Measurements from ENCODE around the gene ATRN.
"Not testable (repeated sequence)": the region's sequence is repeated elsewhere in the genome, so short reads cannot be mapped to it uniquely, and the experiment has no call there.

Gene ATRN

DNA sequence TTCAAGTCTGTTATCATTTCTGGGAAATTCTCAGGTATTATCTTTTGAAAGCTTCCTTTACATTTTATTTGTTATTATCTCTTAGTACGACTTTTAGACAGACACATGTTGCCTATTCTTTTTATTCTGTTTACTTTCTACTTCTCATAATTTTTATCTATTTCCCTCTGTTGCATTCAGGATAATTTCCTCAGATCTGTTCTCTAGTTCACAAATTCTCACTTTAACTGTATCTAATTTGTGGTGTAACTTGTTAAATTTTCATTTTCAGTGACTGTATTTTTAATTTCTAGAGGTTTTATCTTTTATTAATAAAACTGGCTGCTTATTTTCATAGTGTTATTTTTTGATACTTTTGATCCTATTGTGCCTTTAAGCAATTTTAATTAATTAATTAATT, 16.0 kb downstream of the ATRN start:
- Histone ChIP-seq H3K27me3 (ENCODE audit: control insufficient read depth in 1 of 2, insufficient read depth in 2 of 2, low read length in 2 of 2) (no peaks in the 10 kb centered on the region), H3K36me3 (ENCODE audit: insufficient read depth, low read length) (peaks cover 8% of the 10 kb centered on the region), H3K4me1 (ENCODE audit: insufficient read depth, low read length) (no peaks in the 10 kb centered on the region), H3K9me3 (ENCODE audit: low read length) (no peaks in the 10 kb centered on the region), H3K4me3 (ENCODE audit: low read depth in 1 of 2, low read length in 2 of 2) (no peak overlapping the region), H3K27ac (ENCODE audit: low read depth, low read length) (no peak overlapping the region), H3K9ac (ENCODE audit: low read length) (no peak overlapping the region)

DNA sequence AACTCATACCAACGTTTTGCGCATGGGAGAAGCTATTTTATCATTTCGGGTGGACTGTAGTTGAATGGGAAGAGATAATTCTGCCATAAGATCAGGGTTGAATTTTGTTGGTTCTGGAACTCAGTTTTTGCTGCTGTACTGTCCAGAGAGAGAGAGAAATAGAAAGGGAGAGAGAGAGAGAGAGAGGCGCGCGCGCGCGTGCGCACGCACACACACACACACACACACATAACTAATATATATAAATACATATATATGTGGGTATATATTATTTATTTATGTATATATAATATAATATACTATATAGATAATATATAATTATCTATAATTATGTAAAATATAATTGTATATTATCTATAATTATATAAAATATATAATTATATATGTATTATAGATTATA, 21.9 kb downstream of the ATRN start:
- Histone ChIP-seq H3K27ac (ENCODE audit: low read depth, low read length) (no peak overlapping the region), H3K36me3 (ENCODE audit: insufficient read depth, low read length) (peaks cover 8% of the 10 kb centered on the region), H3K9ac (ENCODE audit: low read length) (no peak overlapping the region), H3K27me3 (ENCODE audit: control insufficient read depth in 1 of 2, insufficient read depth in 2 of 2, low read length in 2 of 2) (no peaks in the 10 kb centered on the region), H3K9me3 (ENCODE audit: low read length) (no peaks in the 10 kb centered on the region), H3K4me3 (ENCODE audit: low read depth in 1 of 2, low read length in 2 of 2) (no peak overlapping the region), H3K4me1 (ENCODE audit: insufficient read depth, low read length) (peaks cover 5% of the 10 kb centered on the region)

DNA sequence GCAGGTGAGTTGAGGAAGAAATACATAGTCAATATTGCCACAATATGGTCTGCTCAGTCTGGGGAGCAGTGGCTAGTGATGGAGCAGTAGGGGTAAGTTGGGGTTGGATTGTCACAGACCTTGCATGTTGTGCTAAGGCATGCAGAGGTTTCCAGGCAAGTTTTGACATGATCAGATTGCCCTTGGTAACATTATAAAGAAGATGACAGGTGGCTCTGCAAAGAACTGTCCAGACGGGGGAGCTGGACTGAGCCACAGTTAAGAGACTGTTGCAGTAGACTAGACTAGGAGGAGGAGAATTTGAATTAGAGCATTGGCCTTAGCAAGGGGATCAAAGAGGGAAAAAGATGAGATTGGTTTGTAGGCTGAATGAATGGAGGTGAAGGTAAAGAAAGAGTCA, 23.4 kb downstream of the ATRN start:
- no peaks in the 10 kb centered on the region for H3K27me3 ChIP-seq (ENCODE audit: control insufficient read depth in 1 of 2, insufficient read depth in 2 of 2, low read length in 2 of 2)
- no peak overlapping the region for H3K9ac ChIP-seq (ENCODE audit: low read length)
- H3K4me3 ChIP-seq (ENCODE audit: low read depth in 1 of 2, low read length in 2 of 2) = no peak overlapping the region
- H3K36me3 ChIP-seq (ENCODE audit: insufficient read depth, low read length) = peaks cover 7% of the 10 kb centered on the region
- H3K4me1 ChIP-seq (ENCODE audit: insufficient read depth, low read length) = peaks cover 5% of the 10 kb centered on the region
- no peaks in the 10 kb centered on the region for H3K9me3 ChIP-seq (ENCODE audit: low read length)
- no peak overlapping the region for H3K27ac ChIP-seq (ENCODE audit: low read depth, low read length)

DNA sequence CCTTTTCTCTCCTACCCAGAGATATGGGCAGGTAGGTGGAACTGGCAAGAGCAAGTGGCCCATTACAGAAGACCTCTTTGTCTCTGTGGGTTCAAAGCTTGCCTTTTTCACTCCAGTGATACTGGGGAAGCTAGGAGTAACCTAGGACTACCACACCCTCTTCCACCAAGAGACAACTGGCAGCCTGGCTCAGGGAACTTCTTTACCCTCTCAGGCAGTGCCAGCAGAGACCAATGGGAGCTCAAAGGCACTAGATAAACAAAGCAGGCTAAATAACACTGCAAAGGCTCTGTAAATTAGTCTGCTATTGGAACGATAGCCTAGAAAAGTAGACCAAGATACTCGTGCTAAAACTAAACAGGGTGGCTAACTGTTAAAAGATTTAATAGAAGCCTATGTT, 32.1 kb downstream of the ATRN start:
- Histone ChIP-seq H3K4me1 (ENCODE audit: insufficient read depth, low read length) (no peaks in the 10 kb centered on the region), H3K9me3 (ENCODE audit: low read length) (no peaks in the 10 kb centered on the region), H3K27me3 (ENCODE audit: control insufficient read depth in 1 of 2, insufficient read depth in 2 of 2, low read length in 2 of 2) (no peaks in the 10 kb centered on the region), H3K27ac (ENCODE audit: low read depth, low read length) (no peak overlapping the region), H3K9ac (ENCODE audit: low read length) (no peak overlapping the region), H3K4me3 (ENCODE audit: low read depth in 1 of 2, low read length in 2 of 2) (no peak overlapping the region), H3K36me3 (ENCODE audit: insufficient read depth, low read length) (no peaks in the 10 kb centered on the region)

DNA sequence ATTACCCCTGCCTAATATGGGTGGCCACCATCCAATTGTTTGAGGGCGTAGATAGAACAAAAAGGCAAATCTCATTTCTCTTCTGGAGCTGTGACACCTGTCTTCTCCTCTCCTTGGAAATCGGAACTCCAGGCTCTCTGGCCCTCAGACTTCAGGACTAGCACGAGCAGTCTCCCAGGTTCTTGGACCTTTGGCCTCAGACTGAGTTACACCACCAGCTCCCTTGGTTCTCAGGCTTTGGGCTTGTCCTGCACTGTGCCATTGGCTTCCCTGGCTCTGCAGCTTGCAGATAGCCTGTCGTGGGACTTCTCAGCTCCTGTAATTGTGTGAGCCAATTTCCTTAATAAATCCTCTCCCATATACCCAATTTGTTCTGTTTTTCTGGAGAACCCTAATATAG, 34.3 kb downstream of the ATRN start:
- Histone ChIP-seq H3K36me3 (ENCODE audit: insufficient read depth, low read length) (no peaks in the 10 kb centered on the region), H3K4me3 (ENCODE audit: low read depth in 1 of 2, low read length in 2 of 2) (no peak overlapping the region), H3K9ac (ENCODE audit: low read length) (no peak overlapping the region), H3K4me1 (ENCODE audit: insufficient read depth, low read length) (no peaks in the 10 kb centered on the region), H3K27me3 (ENCODE audit: control insufficient read depth in 1 of 2, insufficient read depth in 2 of 2, low read length in 2 of 2) (no peaks in the 10 kb centered on the region), H3K9me3 (ENCODE audit: low read length) (no peaks in the 10 kb centered on the region), H3K27ac (ENCODE audit: low read depth, low read length) (no peak overlapping the region)

DNA sequence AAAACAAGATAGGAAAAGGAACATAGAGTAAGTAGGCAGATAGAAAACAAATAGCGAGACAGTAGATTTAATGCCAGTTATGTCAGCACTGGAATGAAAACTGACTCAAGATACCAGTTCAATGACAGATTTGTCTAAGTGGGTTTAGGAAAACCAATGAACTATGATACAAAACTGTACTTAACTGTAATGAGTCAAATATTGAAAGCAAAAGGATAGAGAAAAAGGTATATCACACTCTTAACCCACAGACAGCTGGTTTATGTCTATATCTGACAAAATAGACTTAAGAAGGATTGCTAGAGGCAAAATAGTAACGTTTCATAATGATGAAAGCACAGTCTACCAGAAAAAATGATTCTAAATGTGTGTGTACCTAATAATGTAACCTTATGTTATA, 38.2 kb downstream of the ATRN start:
- no peaks in the 10 kb centered on the region for H3K4me1 ChIP-seq (ENCODE audit: insufficient read depth, low read length)
- no peaks in the 10 kb centered on the region for H3K36me3 ChIP-seq (ENCODE audit: insufficient read depth, low read length)
- H3K9me3 ChIP-seq (ENCODE audit: low read length) = no peaks in the 10 kb centered on the region
- H3K27me3 ChIP-seq (ENCODE audit: control insufficient read depth in 1 of 2, insufficient read depth in 2 of 2, low read length in 2 of 2) = no peaks in the 10 kb centered on the region
- no peak overlapping the region for H3K4me3 ChIP-seq (ENCODE audit: low read depth in 1 of 2, low read length in 2 of 2)
- no peak overlapping the region for H3K9ac ChIP-seq (ENCODE audit: low read length)
- H3K27ac ChIP-seq (ENCODE audit: low read depth, low read length) = no peak overlapping the region

DNA sequence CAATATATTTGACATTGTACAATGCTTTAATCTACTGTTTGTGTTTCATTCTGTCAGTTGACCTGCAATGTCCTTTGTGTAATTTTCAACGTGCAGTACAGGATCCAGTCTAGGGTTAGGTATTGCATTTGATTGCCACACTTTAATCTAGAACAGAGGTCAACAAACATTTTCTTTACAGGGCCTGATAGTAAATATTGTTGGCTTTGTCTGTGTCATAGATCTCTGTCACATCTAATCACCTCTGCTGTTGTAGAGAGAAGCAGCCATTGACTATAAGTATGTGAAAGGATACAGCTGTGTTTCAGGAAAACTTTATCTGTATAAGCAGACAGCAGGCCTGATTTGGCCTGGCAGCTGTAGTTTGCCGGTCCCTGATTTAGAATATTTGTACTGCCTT, 39.3 kb downstream of the ATRN start:
- Histone ChIP-seq H3K9me3 (ENCODE audit: low read length) (no peaks in the 10 kb centered on the region), H3K27ac (ENCODE audit: low read depth, low read length) (no peak overlapping the region), H3K36me3 (ENCODE audit: insufficient read depth, low read length) (no peaks in the 10 kb centered on the region), H3K9ac (ENCODE audit: low read length) (no peak overlapping the region), H3K4me1 (ENCODE audit: insufficient read depth, low read length) (no peaks in the 10 kb centered on the region), H3K4me3 (ENCODE audit: low read depth in 1 of 2, low read length in 2 of 2) (no peak overlapping the region), H3K27me3 (ENCODE audit: control insufficient read depth in 1 of 2, insufficient read depth in 2 of 2, low read length in 2 of 2) (no peaks in the 10 kb centered on the region)

DNA sequence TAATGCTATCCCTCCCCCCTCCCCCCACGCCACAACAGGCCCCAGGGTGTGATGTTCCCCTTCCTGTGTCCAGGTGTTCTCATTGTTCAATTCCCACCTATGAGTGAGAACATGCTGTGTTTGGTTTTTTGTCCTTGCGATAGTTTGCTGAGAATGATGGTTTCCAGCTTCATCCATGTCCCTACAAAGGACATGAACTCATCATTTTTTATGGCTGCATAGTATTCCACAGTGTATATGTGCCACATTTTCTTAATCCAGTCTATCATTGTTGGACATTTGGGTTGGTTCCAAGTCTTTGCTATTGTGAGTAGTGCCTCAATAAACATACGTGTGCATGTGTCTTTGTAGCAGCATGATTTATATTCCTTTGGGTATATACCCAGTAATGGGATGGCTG, 41.4 kb downstream of the ATRN start:
- H3K36me3 ChIP-seq (ENCODE audit: insufficient read depth, low read length); H3K9me3 ChIP-seq (ENCODE audit: low read length); H3K9ac ChIP-seq (ENCODE audit: low read length); H3K27me3 ChIP-seq (ENCODE audit: control insufficient read depth in 1 of 2, insufficient read depth in 2 of 2, low read length in 2 of 2); H3K4me3 ChIP-seq (ENCODE audit: low read depth in 1 of 2, low read length in 2 of 2); H3K4me1 ChIP-seq (ENCODE audit: insufficient read depth, low read length); H3K27ac ChIP-seq (ENCODE audit: low read depth, low read length): not testable (repeated sequence)

DNA sequence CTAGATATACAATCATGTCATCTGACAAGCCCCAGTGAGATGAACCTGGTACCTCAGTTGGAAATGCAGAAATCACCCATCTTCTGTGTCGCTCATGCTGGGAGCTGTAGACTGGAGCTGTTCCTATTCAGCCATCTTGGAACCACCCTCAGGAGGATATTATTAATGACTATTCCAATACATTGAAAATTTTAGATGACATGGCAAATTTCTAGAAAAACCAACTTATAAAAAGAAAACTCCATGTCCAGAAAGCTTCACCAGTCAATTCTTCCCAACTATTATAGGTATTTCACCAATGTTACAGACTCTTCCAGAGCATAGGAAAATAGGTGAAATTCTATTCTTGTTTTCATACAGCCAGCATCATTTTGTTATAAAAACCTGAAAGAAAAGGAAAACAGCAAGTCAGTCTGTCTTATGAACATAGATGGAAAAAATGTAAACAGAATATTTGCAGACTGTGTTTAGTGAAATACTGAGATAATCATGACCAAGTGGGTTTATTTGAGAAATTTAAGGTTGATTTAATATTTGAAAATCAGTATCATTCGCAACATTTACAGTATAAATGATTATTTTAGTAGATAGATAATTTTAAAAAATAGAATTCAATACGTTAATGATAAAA, 43.3 kb downstream of the ATRN start:
- no peaks in the 10 kb centered on the region for H3K4me1 ChIP-seq (ENCODE audit: insufficient read depth, low read length)
- no peaks in the 10 kb centered on the region for H3K27me3 ChIP-seq (ENCODE audit: control insufficient read depth in 1 of 2, insufficient read depth in 2 of 2, low read length in 2 of 2)
- H3K9ac ChIP-seq (ENCODE audit: low read length) = no peak overlapping the region
- no peak overlapping the region for H3K4me3 ChIP-seq (ENCODE audit: low read depth in 1 of 2, low read length in 2 of 2)
- no peaks in the 10 kb centered on the region for H3K9me3 ChIP-seq (ENCODE audit: low read length)
- H3K27ac ChIP-seq (ENCODE audit: low read depth, low read length) = no peak overlapping the region
- H3K36me3 ChIP-seq (ENCODE audit: insufficient read depth, low read length) = no peaks in the 10 kb centered on the region

DNA sequence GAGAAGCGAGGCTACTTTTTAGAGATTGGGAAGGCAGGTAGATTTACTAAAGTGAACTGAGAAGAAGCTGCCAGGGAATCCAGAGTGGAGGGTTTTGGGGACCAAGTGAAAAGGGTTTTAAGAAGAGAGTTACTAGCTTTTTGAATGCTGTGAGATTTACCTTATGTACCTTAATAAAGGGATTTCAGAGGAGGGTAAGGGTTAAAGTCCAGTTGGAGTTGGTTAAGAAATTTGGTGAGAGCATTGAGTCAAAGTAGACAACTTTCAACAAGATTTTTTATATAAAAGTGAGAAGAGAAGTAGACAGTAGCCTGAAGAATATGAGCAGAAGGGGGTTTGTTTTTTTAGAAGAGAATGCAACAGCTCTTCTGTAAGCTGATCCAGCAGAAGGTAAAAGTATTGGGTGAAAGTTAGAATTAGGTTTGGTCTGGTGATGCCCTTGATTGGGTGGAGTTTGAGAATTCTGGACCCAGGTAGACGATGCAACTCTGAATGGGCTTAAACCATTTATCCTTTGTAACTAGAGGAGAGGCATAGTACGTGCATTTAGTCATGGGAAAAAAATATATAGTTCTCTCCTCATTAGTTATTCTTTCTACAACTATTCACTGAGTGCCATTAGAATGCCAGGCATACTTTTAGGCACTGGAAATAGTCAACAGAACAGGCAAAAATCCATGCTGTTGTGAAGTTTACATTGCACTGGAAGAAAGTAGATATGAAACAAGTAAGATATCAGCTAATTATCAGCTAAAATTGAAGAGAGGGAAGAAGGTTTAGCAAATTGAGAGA, 44.8 kb downstream of the ATRN start:
- Histone ChIP-seq H3K9ac (ENCODE audit: low read length) (no peak overlapping the region), H3K36me3 (ENCODE audit: insufficient read depth, low read length) (no peaks in the 10 kb centered on the region), H3K27ac (ENCODE audit: low read depth, low read length) (no peak overlapping the region), H3K27me3 (ENCODE audit: control insufficient read depth in 1 of 2, insufficient read depth in 2 of 2, low read length in 2 of 2) (no peaks in the 10 kb centered on the region), H3K4me3 (ENCODE audit: low read depth in 1 of 2, low read length in 2 of 2) (no peak overlapping the region), H3K9me3 (ENCODE audit: low read length) (no peaks in the 10 kb centered on the region), H3K4me1 (ENCODE audit: insufficient read depth, low read length) (no peaks in the 10 kb centered on the region)

DNA sequence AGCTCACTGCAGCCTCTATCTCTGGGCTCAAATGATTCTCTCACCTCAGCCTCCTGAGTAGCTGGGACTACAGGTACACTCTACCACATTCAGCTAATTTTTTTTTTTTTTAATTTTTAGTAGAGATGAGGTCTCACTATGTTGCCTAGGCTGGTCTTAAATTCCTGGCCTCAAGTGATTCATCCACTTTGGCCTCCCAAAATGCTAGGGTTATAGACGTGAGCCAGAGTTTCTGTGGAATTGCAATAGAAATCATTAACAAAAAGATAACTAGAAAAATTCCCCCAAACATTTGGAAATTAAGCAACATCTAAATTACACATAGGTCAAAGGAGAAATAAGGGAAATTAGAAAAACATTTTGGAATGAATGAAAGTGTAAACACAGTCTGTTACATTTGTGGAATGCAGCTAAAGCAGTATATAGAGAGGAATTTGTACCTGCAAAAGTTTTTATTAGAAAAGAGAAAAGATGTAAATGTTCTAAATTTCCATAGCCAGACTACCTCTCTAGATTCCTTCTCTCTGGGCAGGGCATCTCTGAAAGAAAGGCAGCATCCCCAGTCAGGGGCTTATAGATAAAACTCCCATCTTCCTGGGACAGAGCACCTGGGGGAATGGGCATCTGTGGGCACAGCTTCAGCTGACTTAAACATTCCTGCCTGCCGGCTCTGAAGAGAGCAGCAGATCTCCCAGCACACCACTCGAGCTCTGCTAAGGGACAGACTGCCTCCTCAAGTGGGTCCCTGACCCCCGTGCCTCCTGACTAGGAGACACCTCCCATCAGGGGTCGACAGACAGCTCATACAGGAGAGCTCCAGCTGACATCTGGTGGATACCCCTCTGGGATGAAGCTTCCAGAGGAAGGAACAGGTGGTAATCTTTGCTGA, 51.3 kb downstream of the ATRN start:
- Histone ChIP-seq H3K9me3 (ENCODE audit: low read length) (no peaks in the 10 kb centered on the region), H3K27me3 (ENCODE audit: control insufficient read depth in 1 of 2, insufficient read depth in 2 of 2, low read length in 2 of 2) (no peaks in the 10 kb centered on the region), H3K9ac (ENCODE audit: low read length) (no peak overlapping the region), H3K27ac (ENCODE audit: low read depth, low read length) (no peak overlapping the region), H3K36me3 (ENCODE audit: insufficient read depth, low read length) (no peaks in the 10 kb centered on the region), H3K4me3 (ENCODE audit: low read depth in 1 of 2, low read length in 2 of 2) (no peak overlapping the region), H3K4me1 (ENCODE audit: insufficient read depth, low read length) (no peaks in the 10 kb centered on the region)

Data from muscle layer of colon (tissue), 2 donors.